Measurements from ENCODE around the gene KLHL35.

DNA sequence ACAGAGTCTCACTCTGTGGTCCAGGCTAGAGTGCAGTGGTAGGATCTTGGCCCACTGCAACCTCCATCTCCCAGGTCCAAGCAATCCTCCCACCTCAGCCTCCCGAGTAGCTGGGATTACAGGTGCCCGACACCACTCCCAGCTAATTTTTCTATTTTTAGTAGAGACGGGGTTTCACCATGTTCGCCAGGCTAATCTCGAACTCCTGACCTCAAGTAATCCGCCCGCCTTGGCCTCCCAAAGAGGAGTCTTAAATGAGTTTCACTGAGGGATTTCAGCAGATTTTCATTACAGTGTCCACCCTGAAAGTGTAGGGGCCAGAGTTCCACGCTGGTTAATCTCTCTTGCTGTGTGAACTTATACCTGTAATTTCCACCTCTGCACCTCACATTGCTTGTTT lies 34.1 kb downstream of the KLHL35 start:
- TF ChIP-seq, protein P1, sequence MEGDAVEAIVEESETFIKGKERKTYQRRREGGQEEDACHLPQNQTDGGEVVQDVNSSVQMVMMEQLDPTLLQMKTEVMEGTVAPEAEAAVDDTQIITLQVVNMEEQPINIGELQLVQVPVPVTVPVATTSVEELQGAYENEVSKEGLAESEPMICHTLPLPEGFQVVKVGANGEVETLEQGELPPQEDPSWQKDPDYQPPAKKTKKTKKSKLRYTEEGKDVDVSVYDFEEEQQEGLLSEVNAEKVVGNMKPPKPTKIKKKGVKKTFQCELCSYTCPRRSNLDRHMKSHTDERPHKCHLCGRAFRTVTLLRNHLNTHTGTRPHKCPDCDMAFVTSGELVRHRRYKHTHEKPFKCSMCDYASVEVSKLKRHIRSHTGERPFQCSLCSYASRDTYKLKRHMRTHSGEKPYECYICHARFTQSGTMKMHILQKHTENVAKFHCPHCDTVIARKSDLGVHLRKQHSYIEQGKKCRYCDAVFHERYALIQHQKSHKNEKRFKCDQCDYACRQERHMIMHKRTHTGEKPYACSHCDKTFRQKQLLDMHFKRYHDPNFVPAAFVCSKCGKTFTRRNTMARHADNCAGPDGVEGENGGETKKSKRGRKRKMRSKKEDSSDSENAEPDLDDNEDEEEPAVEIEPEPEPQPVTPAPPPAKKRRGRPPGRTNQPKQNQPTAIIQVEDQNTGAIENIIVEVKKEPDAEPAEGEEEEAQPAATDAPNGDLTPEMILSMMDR (IDR thresholded peaks at IDR 0.05) = no peak
- TF ChIP-seq POLR2A (IDR thresholded peaks at IDR 0.05) = no peak

All from uterus (tissue), 2 donors.